Activated CD4-positive, alpha-beta T cell treated with anti-CD3 and anti-CD28 coated beads, Interleukin-2, amount 50 U/mL, for 1 hour (primary cell): ENCODE data around the gene DARS2.
"Not testable (repeated sequence)": the region's sequence is repeated elsewhere in the genome, so short reads cannot be mapped to it uniquely, and the experiment has no call there.

Experiments used
- DNase-seq: peaks from one replicate; pipeline ENCODE4 v3.0.0-alpha.2; 2020

DARS2 gene

DNA sequence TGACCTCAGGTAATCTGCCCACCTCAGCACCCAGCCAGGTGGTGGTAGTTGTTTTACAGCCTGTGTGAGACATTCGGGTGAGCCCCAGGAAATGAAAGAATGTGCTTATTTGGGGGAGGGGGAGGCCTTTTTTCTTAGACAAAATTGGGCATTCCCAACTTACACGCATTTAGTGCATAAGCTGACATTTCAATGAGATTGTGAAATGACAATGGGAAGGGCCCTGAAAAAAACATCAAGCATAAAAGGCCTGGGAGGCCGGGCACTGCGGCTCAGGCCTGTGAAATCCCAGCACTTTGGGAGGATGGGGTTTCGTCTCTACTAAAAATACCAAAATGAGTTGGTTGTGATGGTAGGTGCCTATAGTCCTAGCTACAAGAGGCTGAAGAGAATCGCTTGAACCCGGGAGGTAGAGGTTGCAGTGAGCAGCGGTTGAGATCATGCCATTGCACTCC lies 38.3 kb downstream of the DARS2 start:
- no peak for DNase-seq

DNA sequence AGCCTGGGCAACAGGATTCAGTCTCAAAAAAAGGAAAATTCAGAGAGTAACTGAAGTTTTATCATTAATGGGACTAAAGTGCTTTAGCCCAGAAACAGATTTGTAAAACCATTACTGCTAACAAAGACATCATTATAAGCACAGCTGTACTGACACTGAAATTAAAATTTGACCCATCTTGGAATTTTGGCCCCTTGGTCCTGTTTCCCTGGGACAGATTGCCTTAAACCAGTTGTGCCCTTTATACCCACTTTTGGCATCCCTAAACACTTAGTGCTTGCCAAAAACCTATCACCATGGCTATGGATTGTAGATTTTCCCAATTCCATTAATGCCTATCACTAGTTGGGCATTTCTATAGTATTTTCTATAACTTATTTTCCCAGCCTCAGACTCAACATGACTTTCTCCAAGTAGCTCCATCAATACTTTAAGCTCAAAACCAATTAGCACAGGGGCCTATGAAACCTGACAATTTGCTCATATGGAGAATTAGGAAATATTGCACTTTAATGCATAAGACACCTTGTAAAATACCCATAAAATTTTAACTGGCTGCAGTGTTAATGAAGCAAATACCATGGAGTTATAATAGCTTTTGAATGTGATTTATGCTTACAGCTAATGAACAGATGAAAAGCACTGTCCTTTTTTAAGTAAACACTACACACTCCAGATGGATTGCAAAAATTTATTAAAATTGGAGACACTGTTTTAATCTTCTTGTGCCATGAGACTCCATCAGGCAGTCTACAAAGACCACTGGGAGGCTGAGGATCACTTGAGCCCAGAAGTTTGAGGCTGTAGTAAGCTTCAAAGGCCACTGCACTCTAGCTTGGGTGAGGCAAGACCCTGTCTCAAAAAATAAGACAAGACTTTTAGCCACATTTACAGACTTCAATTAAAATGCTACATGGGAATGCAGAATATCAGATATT lies 39.0 kb downstream of the DARS2 start:
- no peak for DNase-seq

- DNase-seq: no peak
Measured at GRCh38 chr1:173864179-173864867, 39.9 kb downstream of the DARS2 start.

- DNase-seq: no peak
Measured at GRCh38 chr1:173865468-173866164, 41.1 kb downstream of the DARS2 start.

GRCh38 chr1:173866413-173867115 lies 42.1 kb downstream of the DARS2 start:
- no peak for DNase-seq

- DNase-seq: no peak
Measured at GRCh38 chr1:173867141-173867752, 42.8 kb downstream of the DARS2 start.

DNA sequence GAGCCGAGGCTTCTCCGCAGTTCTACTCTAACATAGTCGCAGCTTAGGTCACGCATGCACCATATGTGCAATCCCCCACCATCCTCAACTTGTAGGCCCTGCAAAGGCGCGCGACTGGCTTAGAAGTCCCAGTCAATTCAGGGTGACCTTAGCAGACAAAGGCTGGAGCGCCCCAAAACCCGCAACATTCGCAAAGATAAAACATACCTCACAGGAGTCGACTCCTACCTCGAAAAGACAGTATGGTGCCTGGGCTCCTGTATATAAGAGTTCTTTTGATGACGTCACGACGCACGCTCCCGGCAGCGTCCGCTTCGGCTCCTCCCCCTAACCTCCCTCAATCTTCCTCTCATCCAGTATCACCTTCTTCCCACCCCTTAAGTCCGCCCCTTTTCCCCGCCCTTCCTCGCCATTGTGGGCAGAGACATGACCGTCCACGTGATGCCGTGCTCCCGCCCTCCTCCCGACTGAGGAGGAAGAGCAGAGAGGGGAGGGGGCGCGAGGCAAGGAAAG lies 43.3 kb downstream of the DARS2 start, which contains the start of gene GAS5:
Gene GAS5, minus strand, starts transcription at position 237 of the 513 bp plus-strand sequence.
- DNase-seq: peak; percentile 99

DNA sequence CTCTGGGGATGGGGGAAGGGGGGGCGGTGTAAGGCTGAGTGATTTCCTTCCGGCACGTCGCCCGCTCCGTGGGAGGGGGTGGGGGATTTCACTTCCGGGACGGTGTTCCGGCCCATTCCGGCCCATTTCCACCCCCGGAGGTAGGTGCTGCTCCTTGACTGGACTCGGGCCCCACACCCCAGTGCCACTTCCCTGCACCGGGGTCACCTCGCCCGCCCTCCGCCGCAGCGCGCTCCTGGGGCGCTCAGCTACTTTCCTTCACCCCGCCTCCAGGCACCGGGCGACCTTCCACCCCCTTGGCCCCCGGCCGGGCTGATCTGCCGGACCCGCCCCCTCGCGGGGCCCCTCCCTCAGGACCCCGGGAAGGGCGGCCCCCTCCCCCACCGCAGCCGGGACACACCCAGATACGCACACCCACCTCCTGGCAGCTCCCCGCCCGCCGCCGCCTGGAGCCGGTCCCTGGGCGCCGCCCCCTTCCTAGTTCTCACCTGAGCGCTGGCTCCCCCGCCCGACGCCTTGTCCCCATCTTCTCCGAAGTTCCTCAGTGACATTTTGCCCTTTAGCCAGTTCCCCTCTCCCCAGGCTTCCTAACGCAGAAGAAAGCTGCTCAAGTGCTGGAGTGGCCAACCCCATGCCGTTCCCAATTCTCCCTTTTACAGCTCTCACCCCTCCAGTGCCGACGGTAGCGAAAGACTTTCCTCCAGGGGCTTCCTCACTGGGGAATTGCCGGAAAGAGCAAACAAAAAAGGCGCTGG lies 44.0 kb downstream of the DARS2 start, which contains the start of gene ZBTB37:
Gene ZBTB37, plus strand, starts transcription at position 115 of the 755 bp plus-strand sequence. CDS start 1,846 bp downstream, outside the sequence.
- peak; percentile 87 for DNase-seq

GRCh38 chr1:173869021-173869359 lies 44.5 kb downstream of the DARS2 start:
- no peak for DNase-seq

- no peak for DNase-seq
Measured at GRCh38 chr1:173870252-173871075, 46.0 kb downstream of the DARS2 start.

DNA sequence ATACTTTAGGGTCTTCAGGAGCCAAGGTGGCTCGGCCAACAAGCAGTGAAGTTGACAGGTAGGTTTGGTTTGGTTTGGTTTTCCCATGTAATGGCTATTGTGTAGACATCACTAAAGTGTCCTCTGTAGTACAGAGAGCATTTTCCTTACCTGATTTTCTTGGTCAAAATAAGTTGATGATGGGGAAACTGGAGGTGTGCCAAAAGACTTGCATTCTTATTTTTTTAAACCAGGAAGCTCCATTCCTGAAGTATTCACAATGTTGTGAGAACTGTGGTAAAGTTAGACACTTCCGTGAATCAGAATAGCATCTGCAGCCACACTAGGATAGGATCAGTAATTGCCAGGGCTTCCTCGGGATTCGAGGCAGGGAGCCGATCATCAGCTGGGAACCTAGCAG lies 46.6 kb downstream of the DARS2 start:
- DNase-seq: no peak

- no peak for DNase-seq
Measured at GRCh38 chr1:173871500-173871899, 47.0 kb downstream of the DARS2 start.

DNA sequence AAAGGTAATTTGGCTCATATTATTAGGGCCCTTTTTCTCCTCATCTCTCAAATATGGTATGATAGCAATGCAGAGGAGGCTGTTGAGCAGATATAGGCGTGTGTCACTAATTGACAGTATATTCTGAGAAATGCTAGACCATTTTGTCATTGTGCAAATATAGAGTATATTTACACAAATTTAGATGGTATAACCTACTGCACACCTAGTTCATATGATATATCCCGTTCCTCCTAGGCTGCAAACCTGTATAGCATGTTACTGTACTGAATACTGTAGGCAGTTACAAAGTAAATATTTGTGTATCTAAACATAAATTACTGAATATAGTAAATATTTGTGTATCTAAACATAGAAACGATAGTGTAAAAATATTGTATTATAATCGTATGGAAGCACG lies 52.3 kb downstream of the DARS2 start:
- DNase-seq: no peak

DNA sequence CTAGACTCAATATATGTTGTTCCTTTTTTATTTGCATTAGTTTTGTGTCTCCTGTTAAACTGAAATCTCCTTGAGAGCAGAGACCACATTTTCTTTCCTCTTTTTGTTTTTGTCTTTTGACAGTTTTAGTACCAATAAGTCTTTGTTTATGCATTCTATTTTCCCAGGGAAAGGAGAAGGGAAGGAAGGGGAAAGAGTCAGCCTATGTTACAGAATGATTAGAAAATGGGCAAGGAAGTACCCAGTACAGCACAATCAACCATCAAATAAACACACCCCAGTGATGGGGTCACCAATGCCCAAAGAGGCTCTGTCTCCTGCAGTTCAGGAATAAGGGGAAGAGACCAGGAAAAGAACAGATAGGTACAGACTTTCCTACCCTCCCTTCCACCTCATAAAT lies 53.8 kb downstream of the DARS2 start:
- no peak for DNase-seq

- DNase-seq: not testable (repeated sequence)
Measured at GRCh38 chr1:173881117-173881516, 56.6 kb downstream of the DARS2 start.

GRCh38 chr1:173884701-173885100 lies 60.2 kb downstream of the DARS2 start:
- DNase-seq: no peak

- DNase-seq: no peak
Measured at GRCh38 chr1:173886746-173887611, 62.5 kb downstream of the DARS2 start.

DNA sequence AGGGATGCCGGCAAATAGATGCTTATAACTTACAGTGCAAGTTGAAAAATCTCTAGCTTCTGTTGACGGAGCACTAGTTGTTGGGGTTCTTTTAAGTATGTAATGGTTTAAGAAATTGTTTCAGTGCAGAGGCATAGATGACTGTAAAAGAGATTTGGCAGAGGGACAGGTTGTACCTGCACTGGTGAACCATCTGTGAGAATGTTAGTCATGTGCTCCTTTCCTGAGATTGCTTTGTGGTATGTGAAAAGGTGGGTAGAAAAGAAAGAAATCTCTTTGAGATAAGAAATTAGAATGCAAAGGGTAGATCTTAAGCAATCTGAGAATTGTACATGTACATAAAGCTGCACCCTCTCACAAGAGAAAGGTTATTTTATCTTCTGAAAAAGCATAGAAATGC lies 63.2 kb downstream of the DARS2 start:
- no peak for DNase-seq

- DNase-seq: no peak
Measured at GRCh38 chr1:173888749-173889148, 64.3 kb downstream of the DARS2 start.
